ENCODE results near the gene EDAR.

EDAR gene

DNA sequence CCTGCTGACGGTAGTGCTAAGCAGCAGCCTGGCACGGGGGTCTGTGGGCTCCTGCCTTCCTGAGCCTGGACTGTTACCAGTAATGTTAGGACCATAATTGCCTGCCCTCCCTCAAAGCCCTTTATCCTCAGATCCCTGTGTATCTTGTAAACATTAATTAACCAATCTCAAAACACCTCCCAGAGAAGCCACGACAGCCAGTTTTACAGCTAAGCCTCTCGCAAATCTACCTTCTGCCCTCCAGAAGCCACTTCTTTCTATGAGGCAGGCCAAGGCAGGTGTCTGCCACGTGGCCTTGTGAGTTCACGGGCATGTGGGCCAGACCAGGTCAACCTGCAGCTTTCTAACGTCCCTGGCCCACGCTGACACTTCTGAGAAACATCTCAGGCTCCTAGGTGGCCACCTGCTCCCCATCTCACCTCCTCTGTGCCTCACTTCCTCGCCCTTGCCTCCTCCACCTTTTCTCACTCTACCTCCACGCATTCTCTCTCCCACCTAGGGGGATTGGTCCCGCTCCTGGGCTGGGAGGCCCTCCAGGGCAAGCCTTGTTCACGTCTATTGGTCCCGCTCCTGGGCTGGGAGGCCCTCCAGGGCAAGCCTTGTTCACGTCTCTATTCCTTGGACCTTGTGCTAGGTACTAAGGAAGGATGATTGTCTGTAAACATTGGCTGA is 64.3 kb downstream of the EDAR start:
- DNase-seq (ENCODE audit: low read depth in 2 of 2) = no peak

DNA sequence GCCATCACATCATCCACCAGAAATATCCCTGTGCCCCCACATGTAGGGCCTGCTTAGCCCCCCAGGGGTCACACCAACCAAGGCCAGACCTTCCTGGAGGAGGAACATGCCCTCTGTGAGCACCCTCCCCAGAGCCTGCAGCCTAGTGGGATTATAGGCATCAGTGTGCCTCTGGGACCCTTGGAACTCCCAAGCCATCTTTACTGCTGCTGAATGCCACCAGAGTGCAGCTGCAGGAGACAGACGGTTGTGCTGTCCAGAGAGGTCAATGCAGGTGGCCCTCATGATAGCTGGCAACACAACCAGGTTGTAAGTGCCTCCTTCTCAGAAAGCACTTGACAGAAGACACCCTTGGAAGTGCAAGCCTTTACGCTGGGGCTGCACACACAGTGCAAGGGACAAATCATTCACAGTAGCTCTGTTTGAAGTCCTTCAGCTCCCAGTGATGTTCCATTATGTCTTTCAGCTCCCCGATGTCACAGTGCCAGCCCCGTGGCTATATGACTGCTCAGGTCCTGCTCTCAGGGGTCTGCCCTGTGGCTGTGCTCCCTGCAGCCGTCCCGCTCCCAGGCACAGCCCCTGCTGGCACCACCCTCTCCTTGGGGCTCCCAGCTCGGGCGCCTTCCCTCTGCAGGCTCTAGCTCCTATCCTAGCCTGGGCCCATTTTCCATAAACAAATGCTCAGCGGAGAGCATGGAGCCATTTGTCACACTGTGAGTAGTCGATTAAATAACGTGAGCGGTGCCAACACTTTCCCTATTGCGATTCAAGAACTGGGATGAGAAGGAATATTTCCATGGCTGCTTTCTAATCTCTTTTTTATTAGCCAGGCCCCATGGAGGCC is 65.1 kb downstream of the EDAR start:
- no peak for DNase-seq (ENCODE audit: low read depth in 2 of 2)

- no peak for DNase-seq (ENCODE audit: low read depth in 2 of 2)
These were observed 65.9 kb downstream of the EDAR start for GRCh38 chr2:108923019-108923700.

GRCh38 chr2:108922141-108922915 is 66.7 kb downstream of the EDAR start:
- no peak for DNase-seq (ENCODE audit: low read depth in 2 of 2)

DNA sequence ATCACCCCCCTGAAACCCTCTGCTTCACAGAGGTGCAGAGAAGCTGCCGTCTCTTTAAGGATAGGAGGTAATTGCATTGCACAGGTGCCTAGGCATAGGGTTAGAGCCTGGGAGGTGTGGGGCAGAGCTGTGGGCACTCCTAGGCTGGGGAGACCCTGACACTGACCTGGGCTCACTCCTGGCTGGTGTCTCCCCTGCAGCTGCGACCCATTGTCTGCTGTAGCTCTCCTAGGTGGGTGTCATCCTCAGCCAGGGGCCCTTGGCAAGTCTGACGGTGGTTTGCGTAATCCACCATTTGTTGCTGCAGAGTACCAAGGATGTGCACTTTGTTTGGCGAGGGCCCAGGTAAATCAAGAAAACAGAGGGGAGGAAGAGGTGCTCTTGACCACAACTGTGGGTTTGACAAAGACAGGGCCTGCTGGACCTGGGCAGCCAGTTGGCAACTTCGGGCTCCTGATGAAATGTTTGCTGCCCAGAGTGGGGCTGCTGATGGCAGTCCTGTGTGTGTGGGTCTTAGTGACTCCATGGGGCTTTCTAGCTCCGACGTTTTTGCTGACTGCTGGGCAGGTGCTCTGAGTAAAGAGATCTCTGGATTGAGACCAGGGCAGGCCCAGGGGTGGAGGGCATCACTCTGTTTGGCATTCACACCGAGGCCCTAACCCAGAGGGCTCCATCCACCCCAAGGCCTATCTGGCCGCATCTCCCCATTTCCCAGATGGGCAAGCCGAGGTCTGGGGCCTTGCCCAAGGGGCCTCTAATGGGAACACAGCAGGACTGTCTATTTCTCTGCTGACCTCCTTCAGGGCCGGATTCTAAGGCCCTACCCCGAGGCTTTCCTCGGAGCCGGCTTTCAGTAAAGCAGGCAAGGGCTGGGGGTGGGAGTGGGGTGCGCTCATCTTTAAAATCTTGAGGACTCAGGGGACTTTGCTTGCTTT is 67.7 kb downstream of the EDAR start:
- no peak for DNase-seq (ENCODE audit: low read depth in 2 of 2)

- DNase-seq (ENCODE audit: low read depth in 2 of 2) = no peak
These were observed 68.3 kb downstream of the EDAR start for GRCh38 chr2:108920686-108921085.

GRCh38 chr2:108919571-108920373 is 69.2 kb downstream of the EDAR start:
- no peak for DNase-seq (ENCODE audit: low read depth in 2 of 2)

- DNase-seq (ENCODE audit: low read depth in 2 of 2) = no peak
These were observed 70.1 kb downstream of the EDAR start for GRCh38 chr2:108918941-108919341.

DNA sequence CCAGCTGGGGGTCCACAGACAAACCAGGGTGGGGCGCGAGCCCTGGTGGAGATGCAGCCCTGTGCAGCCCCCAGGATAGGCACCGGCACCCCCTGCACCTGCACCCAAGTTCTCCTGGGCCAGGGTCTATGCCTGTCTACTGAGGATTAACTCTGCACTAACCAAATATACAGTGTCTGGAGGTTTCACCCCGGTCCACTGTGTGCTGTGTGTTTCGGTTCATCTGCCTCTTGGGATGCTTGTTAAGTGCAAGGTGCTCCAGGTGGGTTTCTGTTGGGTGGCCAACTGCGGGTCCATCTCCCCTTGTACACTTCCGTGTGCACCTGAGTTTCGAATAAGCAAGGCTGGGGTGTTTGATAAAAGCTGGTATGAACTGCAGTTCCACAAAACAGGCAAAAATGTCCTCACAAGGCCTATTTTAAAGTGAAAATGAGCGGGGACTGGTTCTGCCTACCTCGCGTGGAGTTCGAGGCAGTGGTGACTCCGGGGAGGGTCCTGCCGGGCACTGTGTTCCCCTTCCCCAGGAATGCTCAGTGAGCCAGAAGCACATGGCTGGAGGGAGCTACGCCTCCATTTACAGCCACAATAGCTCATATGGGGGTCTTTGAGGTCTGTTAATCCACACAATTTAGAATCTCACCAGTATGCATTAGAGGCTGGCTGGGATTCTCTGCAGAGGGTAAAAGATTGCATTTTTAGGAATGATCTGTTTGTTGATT is 70.7 kb downstream of the EDAR start:
- DNase-seq (ENCODE audit: low read depth in 2 of 2) = no peak

DNA sequence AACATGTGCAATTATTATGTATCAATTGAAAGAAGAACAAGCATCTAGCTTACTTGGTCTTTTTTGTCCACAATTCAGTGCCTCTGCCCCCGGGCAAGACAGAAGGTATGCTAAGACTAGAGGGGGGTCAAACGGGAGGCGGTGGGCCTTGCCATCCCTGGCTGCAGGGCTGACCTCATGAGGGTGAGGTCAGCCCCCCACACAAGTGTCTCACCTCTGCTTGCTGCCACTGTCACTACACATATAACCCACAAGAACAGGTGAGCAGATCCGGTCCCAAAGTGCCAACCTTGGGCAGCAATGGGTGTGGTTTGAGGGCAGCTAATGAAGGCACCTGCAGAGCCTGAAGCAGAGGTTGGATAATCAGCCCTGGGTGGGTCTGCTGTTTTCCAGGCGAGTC is 71.5 kb downstream of the EDAR start:
- no peak for DNase-seq (ENCODE audit: low read depth in 2 of 2)

GRCh38 chr2:108916796-108917421 is 72.1 kb downstream of the EDAR start:
- no peak for DNase-seq (ENCODE audit: low read depth in 2 of 2)

GRCh38 chr2:108916122-108916795 is 72.8 kb downstream of the EDAR start:
- DNase-seq (ENCODE audit: low read depth in 2 of 2) = no peak

- no peak for DNase-seq (ENCODE audit: low read depth in 2 of 2)
These were observed 76.5 kb downstream of the EDAR start for GRCh38 chr2:108912629-108912902.

- DNase-seq (ENCODE audit: low read depth in 2 of 2) = no peak
These were observed 77.0 kb downstream of the EDAR start for GRCh38 chr2:108911807-108912628.

DNA sequence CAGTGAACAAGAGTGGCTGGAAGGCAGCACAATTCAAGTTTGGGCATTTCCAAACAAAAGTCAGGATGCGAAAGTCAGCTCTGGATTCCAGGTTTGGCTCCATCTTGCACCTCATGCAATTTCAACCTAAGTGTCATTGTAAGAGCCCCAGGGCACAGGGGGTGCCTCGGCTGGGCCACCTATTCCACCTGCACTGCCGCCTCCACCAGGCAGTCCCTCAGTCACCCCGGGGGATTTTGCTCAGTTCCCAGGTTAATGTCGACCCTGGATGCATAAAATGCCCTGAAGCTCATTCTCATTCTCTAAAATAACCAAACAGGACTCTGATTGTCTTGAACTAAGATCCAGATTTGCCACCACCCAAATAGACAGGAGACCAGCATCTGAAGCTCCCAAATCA is 77.6 kb downstream of the EDAR start:
- DNase-seq (ENCODE audit: low read depth in 2 of 2) = no peak

- no peak for DNase-seq (ENCODE audit: low read depth in 2 of 2)
These were observed 78.3 kb downstream of the EDAR start for GRCh38 chr2:108910541-108911396.

DNA sequence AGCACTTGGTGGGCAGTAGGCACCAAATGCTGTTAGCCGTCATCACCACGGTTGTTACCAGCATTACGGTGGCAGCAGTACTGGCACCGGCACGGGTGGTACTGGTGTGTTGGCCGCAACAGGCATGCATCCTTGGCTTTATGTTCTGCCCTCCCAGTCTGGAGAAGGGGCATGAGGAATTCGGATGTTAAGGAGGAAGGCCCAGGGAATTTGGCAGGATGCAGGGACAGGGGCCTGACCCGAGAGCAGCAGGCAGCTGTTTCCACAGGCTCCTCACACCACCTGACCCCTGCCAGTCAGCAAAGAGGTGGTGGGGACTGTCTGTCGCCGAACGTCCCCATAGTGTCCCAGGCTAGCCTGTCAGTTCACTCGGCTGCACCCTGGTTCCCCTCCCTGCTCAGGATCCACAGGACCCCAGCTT is 79.0 kb downstream of the EDAR start:
- DNase-seq (ENCODE audit: low read depth in 2 of 2) = no peak

Measured in stimulated activated CD8-positive, alpha-beta memory T cell treated with anti-CD3 and anti-CD28 coated beads, Interleukin-15, amount 100 ng/mL, for 48 hours (primary cell).